T-helper 1 cell treated with Interleukin-12 subunit alpha and Interleukin-12 subunit beta and Interleukin-4 antibody, amounts not matched to agents 30 ng/mL and 1 ng/mL, for 36 hours (primary cell): Measurements from ENCODE around the gene EYA2. TPM values are rescaled to one million over a fixed set of nuclear protein-coding genes. Genes with fewer than 3 reads are reported as not detected.
"Not testable (repeated sequence)": the region's sequence is repeated elsewhere in the genome, so short reads cannot be mapped to it uniquely, and the experiment has no call there.

Experiments used
- intact Hi-C: fragments of 100-400 bp; cut with micrococcal nuclease; formaldehyde crosslinking; loops from one replicate; pipeline ENCODE4 v1.15.1; 2024
- total RNA-seq: library from RNA; stranded (reverse); gene quantifications from 2 replicates; pipeline ENCODE4 v1.2.3, GENCODE V29; 2022

The EYA2 gene
- total RNA-seq, 1 donor from 2014 or later = not detected

- intact Hi-C loops = no loop called here
These were observed 37.1 kb downstream of the EYA2 start for GRCh38 chr20:46931699-46932098.

DNA sequence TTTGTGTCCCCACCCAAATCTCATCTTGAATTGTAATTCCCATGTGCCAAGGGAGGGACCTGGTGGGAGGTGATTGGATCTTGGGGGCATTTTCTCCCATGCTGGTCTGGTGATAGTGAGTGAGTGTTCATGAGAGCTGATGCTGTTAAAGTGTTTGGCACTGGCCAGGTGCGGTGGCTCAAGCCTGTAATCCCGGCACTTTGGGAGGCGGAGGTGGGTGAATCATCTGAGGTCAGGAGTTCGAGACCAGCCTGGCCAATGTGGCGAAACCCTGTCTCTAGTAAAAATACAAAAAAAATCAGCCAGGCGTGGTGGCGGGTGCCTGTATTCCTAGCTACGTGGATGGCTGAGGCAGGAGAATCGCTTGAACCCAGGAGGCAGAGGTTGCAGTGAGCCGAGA lies 37.8 kb downstream of the EYA2 start:
- intact Hi-C loops = not testable (repeated sequence)

- intact Hi-C loops = no loop called here
These were observed 38.5 kb downstream of the EYA2 start for GRCh38 chr20:46933150-46933549.

DNA sequence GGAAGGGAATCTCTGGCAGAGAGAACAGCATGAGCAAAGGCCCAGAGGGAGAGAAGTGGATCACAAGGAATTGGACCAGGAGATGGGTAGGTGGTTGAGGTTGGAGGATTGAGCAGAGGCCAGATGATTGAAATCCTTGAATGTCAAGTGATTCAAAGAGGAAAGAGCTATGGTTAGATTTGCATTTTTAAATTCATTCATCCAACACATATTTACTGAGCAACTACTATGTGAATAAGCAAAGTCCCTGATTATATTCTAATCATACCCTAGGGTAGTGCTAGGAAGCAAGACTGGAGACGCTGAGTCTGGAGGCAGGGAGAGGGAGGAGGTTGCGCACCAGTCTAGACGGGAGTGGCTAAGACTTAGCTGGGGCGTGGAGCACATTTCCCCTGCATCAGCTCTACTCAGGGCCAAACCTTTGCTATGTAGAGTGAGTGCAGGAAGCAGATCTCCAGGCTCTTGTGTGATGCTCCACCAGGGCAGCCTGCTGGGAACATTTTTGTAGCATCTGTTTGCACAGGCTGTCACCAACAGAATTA lies 40.2 kb downstream of the EYA2 start:
- intact Hi-C loops = no loop called here

GRCh38 chr20:46935394-46936017 lies 40.9 kb downstream of the EYA2 start:
- intact Hi-C loops = no loop called here

- intact Hi-C loops = no loop called here
These were observed 41.9 kb downstream of the EYA2 start for GRCh38 chr20:46936415-46937156.

GRCh38 chr20:46937157-46937523 lies 42.5 kb downstream of the EYA2 start:
- intact Hi-C loops = no loop called here

GRCh38 chr20:46937533-46938226 lies 43.0 kb downstream of the EYA2 start:
- intact Hi-C loops = no loop called here

DNA sequence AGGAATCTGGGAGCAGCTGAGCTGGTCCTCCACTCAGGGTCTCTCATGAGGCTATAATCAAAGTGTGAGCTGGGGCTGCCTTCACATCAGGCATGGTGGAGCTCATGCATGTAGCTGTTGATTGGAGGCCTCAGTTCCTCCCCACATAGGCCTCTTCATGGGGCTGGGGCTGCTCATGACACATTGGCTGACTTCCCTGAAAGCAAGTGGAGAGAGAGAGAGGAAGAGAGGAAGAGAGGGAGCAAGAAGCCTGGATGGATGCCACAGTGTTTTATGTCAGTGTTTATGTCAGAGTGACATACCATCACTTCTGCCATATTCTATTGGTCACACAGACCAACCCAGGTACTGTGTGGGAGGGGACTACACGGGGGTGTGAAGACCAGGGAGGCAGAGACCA lies 43.8 kb downstream of the EYA2 start:
- intact Hi-C loops = no loop called here

- intact Hi-C loops = no loop called here
These were observed 44.7 kb downstream of the EYA2 start for GRCh38 chr20:46939031-46939965.

DNA sequence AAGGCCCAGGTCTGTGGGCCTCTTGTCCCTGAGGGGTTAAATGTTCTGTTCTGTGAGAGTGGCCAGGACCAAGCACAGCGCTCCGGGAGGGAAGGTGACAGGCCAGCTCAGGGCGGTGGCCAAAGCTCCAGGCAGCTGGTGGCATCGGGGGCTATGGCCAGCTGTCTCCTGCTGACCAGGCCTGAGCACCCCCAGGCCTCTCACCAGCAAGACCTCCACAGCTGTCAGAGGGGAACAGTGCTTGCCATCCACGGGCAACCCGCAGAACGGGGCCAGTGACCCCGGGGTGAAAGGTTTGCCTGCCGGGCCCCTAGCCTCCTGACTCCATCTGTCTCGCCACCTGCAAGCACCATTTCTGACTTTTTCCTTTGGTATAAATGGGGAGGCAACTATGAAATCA lies 46.0 kb downstream of the EYA2 start:
- intact Hi-C loops = no loop called here

DNA sequence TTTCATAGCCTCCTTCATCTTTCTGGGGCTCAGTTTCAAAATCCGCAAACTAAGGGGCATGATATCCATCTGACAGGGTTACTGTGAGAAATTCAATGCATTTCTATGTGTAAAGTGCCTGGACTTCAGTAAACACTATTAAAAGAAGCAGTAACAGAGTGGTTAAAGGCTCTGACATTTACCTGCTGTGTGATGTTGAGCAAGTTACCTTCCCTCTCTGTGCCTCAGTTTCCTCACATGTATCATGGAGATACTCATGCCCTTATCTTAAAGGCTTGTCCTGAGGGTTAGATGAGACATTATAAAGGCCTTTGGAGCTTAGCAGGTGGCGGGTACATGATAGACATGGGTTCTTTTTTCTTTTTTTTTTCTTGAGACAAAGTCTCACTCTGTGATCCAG lies 46.8 kb downstream of the EYA2 start:
- intact Hi-C loops = no loop called here

DNA sequence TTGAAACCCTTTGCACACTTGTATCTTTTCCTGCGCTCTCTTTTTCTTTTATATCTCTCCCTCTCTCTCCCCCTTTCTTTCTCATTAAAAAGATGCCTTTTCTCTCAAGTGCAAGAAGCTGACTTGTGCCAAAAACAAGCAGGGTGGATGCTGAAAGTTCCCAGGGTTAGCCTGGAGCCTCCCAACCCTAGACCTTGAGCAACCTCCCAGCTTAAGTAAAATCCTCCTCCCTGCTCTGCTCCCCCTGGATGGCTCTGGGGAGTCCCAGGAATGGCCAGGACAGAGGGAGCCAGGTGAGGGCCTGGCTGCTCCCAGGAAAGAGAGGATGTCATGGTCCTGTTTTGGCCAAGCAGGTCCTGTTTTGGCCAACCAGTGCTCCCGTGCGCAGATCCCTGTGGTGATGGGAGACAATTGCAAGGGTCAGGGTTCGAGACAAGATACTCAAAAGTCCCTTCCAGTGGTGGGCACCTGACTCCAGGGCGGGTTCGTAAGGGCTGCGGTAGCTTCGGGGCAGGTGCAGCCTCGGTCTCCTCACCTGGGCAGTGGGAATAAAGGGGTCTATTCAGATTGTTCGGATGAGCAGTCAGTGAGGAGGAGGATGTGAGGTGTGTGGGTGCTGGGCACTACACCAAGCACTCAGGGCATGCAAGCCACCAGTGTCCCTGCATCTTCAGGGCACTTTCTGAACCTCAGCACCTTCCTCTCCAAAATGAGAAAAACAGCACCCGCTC lies 49.4 kb downstream of the EYA2 start:
- intact Hi-C loops = no loop called here

- intact Hi-C loops = no loop called here
These were observed 50.8 kb downstream of the EYA2 start for GRCh38 chr20:46945465-46945864.

DNA sequence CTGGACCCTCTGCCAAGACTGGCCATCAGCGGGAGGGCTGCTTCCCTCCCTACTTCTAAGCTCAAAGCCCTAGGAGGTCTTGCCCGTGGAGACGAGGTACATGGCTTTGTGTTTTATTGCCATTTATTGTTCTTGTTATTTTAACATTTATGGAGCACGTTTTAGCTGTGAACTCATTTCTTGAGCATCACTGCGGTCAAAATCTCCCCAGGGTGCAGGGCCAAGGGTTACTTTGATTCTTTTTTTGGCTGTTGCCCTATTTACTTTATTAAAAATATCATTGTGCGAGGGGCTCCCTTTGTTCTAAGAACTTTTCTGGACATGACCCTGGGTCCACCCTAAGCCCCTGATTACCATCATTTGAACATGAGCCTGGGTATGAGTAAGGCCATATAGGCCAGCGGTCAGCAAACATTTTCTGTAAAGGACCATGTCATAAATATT lies 51.6 kb downstream of the EYA2 start:
- intact Hi-C loops = no loop called here

DNA sequence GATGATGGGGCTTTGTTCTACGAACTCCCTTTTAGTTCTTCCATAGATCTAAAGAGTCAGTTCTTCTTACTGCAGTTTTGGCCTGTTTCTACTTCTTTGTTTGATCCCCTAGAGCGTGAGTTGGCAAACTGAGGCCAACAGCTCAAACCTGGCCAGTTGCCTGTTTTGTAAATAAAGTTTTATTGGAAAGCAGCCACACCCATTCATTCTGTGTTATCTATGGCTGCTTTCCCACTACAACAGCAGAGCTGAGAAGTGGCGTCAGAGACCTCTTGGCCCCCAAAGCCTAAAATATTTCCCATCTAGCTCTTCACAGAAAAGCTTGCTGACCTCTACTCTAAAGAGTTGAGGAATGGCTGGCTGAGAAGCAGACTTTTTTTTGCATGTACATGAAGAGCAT lies 52.2 kb downstream of the EYA2 start:
- intact Hi-C loops = no loop called here

DNA sequence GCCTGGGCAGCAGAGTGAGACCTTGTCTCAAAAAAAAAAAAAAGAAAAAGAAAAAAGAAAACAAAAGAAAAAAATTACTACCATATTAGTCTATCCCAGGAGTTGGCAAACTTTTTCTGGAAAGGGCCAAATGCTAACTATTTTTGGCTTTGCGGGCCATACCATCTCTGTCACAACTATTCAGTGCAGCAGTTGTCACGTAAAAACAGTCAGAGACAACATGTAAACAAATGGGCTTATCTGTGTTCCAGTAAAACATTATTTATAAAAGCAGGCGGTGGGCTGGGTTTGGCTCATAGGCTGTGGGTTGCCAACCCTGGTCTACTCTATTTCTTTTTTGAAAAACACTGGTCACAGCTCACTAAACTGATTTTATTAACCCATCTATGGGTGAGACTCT lies 53.4 kb downstream of the EYA2 start:
- intact Hi-C loops = no loop called here

DNA sequence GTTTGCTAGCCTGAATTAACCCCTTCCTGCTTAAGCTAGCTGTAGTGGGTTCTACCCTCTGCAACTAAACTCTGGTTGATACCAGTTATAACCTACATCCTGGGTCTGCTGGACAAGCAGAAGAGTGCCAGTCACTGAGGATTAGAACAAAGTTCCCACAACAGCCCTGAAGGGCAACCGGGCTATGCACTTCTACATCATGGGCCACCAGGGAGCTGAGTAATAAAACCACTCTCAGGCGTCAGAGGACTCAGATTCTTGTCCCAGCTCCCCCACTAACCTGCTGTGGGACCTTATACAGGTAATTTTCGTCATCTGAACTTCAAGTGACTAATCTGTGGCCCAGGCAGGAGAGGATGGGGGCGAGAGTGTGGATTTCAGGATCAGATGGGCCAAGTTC lies 56.8 kb downstream of the EYA2 start:
- intact Hi-C loops = no loop called here

GRCh38 chr20:46951840-46952497 lies 57.3 kb downstream of the EYA2 start:
- intact Hi-C loops = no loop called here

DNA sequence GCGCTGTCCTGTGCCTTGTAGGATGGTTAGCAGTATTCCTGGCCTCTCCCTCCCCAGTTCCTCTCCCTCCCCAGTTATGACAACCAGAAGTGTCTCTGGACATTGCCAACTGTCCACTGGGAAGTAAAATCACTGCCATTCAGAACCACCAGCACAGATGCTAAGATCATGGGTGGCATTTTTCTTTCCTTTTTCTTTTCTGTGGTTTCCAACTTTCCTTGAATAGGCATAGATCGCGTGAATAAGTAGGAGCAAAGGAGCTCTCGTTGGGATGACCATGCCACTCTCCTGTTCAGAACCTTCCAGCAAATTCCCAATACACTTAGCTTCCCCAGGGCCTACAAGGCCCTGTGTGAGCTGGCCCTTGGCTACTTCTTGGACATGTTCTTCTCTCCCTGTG lies 59.0 kb downstream of the EYA2 start:
- intact Hi-C loops = no loop called here
